SK-MEL-5 (cell line): ENCODE data around the gene TRA2B. TPM values are rescaled to one million over a fixed set of nuclear protein-coding genes. Genes with fewer than 3 reads are reported as not detected.
A peak's percentile ranks its signal among the peaks of the same experiment; 100 is the strongest.

Experiments used
- DNase-seq: peaks from one replicate; pipeline ENCODE4 v3.0.0-alpha.2; 2016; ENCODE audit warnings: low read depth, low spot score
- in situ Hi-C: cut with HindIII; loops from 2 replicates; pipeline ENCODE4 v1.10.0; 2016; ENCODE audit warnings: low sequenced_read_pairs, high pct_unique_total_duplicates, low pct_unique_long_range_greater_than_20kb
- total RNA-seq: library from RNA; depleted of rRNA; stranded (reverse); fragments of >200 nt; shearing (Covaris generic); gene quantifications from 2 replicates; pipeline ENCODE4 v1.2.3, GENCODE V29; 2014

Gene TRA2B
- total RNA-seq, 1 experiment from 2014 or later = 235 TPM

GRCh38 chr3:185933374-185934173 is 4.2 kb downstream of the TRA2B start:
- in situ Hi-C loops = no loop called here
- no peak for DNase-seq

DNA sequence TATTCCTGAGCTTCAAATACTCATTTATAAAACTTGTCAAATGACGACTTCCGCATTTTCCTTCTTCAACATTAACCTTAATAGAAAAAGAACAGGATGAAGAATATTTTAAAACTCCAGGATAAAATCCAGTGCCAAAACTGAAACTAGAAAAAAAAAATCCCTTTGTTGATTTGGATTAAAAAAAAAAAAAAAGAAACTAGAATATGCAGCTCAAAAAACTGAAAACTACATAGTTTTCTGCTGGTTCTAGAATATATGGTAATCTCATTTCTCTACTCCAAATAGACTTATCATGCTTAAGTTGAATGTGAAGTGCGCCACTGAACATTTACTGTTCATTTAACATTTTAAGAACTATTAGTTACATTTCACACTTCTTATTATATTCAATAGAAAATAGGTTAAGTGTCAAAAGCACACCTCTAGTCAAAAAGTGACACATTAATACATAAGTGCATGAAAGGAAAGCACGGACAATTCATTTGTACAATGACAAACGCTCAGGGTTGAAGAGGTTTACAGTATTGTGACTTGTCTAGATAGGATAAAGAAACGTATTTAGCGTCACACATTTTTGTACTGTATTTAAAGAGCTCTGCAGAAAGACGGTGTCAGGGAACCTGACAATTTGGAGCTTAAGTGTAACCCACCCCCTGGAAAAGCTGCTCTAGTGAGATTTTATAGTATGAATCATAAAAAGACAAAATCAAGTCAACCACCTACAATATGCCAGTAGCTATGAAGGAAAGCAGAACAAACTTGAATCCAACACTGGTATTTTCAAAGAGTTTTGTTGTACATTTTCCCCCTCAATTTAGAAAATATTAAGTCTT is 5.8 kb downstream of the TRA2B start:
- in situ Hi-C loops = no loop called here

GRCh38 chr3:185930393-185931107 is 7.3 kb downstream of the TRA2B start:
- DNase-seq = no peak
- in situ Hi-C loops = no loop called here

More for the DNA sequence above, 5.8 kb downstream of the TRA2B start:
- no peak for DNase-seq

GRCh38 chr3:185929192-185930151 is 8.3 kb downstream of the TRA2B start:
- in situ Hi-C loops = no loop called here
- DNase-seq = no peak

DNA sequence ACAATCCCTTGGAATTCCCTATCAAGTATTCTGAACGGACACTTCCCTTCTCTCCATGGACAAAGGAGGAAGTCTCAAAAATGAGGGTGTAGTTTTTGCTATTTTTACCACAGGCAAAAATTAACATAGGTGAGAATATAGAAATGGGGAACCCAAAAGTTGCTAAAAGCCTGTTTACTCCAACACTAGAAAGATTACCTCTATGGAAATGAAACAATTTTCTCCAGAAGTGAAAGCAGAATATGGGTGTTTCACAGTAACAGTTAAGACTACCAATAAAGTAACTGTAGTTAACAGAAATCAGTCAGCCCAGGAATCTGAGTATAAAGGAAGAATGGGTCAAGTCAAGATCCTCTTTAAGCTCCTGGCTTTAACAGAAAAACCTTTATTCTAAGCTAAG is 9.3 kb downstream of the TRA2B start:
- in situ Hi-C loops = no loop called here
- DNase-seq = peak; percentile 30

GRCh38 chr3:185927501-185928200 is 10.2 kb downstream of the TRA2B start:
- in situ Hi-C loops = no loop called here
- DNase-seq = peak; percentile 19

GRCh38 chr3:185926445-185926844 is 11.4 kb downstream of the TRA2B start:
- in situ Hi-C loops = no loop called here
- DNase-seq = no peak

DNA sequence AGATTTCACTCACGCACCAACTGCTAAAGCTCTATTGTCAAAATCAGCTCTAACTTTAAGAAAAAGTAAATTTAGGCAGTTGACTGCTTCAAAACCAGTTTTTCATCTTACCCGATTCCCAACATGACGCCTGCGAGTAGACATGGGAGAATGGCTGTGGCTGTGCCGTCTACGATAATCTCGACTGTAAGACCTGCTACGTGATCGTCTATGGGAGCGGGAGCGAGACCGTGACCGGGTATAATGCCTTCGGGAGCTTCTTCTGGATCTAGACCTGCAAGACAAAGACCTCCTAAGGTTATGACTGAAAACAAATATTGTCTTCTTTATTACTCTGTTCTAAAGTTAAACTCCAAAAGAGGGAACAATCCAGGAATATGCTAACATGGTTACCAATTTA is 12.5 kb downstream of the TRA2B start:
- DNase-seq = no peak
- in situ Hi-C loops = no loop called here

DNA sequence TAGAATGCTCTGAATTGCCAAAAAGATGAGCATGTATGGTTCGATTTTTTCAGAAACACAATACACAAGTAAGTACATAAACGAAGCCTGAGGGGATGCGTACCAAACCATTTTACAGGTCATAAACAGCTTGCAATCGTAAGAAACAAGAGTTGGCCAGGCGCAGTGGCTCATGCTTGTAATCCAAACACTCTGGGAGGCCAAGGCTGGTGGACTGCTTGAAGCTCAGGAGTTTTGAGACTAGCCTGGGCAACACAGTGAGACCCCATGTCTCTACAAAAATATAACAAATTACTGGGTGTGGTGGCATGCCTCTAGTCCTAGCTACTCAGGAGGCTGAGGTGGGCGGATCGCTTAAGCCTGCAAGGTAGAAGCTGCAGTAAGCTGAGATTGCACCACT is 13.4 kb downstream of the TRA2B start:
- in situ Hi-C loops = no loop called here
- DNase-seq = no peak

- DNase-seq = no peak
- in situ Hi-C loops = no loop called here
Observed at GRCh38 chr3:185920184-185920583, 17.6 kb downstream of the TRA2B start.

DNA sequence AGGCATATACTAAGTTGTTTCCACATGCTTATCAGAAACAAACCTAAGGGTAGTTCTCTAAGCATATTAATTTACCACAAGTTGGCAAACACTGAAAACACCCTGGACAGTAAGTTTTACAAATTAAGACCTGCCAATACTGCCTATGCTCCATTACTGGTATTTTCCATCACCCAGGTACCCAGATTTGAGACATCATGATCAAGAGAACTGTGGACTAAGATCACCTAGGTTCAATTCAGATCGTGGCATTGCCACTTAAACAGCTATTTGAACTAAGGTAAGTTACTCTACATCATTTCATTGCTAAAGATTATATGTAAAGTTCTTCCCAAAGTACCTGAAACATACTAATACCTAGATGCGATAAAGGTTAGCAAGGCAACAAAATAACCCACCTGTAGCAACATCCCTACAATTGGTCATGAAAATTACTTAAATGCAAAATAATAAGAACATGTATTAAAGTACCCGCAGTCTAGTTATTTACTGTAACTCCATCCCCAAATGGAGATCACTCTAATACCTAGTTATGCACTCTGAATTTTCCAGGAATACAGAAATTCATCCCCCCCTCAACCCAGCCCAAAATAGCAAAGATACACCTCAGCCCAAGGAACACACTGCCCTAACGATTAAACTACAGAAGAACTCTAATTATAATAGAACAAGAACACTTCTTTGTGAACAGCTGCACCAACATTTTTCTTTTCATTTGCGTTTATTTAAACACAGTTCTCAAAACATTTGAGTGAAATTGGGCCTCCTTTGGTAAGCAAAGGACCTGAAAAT is 21.6 kb downstream of the TRA2B start:
- no peak for DNase-seq
- in situ Hi-C loops = no loop called here

DNA sequence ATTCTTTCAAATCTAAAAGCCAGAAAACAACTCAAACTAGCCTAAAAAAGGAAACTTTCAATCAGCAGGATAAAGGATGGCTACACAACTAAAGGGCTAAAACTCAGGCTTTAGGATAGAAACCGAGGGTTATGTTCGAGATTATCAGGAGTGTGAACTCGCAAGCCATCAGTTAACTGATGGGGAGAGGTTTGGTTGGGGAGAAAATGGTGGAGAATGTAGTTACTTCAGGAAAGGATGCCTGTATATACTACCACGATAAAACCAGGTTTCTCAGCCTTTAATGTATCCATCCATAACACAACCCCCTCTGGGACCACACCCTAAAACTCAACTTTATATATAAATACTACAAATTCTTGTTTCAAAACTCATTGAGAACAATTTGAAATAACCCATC is 22.2 kb downstream of the TRA2B start:
- in situ Hi-C loops = no loop called here
- DNase-seq = no peak

DNA sequence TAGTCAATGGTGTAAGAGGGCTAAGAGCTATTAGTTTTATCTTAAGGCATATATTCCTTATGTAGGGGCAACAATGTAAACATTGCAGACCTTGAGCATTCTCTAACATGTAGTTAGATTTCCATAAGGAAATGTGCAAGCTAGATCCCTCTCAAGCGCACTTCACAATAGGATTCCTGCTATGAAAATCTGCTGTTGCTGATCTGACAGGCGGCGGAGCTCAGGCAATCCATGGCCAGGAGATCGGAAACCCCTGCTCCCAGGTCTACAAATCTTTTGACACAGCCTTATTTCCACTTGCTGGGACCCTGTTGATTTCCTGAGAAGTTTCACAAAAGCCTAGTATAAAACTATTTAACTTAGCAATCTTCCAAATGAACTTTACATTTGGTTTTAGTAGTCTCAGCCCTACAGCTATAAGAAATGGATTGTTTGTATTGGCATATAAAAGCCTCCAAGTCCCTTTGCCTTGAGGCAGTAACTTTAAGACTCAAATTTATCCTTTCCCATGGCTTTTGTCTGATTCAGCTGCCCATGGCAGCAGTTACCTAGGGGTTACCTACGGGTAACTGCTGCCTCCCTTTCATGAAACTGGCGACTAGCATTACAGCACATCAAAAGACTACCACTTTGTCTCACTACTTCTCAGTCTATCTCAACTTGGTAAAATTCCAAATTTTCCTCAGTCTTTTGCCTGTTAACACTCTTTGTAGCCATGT is 22.7 kb downstream of the TRA2B start:
- in situ Hi-C loops = no loop called here
- DNase-seq = no peak

DNA sequence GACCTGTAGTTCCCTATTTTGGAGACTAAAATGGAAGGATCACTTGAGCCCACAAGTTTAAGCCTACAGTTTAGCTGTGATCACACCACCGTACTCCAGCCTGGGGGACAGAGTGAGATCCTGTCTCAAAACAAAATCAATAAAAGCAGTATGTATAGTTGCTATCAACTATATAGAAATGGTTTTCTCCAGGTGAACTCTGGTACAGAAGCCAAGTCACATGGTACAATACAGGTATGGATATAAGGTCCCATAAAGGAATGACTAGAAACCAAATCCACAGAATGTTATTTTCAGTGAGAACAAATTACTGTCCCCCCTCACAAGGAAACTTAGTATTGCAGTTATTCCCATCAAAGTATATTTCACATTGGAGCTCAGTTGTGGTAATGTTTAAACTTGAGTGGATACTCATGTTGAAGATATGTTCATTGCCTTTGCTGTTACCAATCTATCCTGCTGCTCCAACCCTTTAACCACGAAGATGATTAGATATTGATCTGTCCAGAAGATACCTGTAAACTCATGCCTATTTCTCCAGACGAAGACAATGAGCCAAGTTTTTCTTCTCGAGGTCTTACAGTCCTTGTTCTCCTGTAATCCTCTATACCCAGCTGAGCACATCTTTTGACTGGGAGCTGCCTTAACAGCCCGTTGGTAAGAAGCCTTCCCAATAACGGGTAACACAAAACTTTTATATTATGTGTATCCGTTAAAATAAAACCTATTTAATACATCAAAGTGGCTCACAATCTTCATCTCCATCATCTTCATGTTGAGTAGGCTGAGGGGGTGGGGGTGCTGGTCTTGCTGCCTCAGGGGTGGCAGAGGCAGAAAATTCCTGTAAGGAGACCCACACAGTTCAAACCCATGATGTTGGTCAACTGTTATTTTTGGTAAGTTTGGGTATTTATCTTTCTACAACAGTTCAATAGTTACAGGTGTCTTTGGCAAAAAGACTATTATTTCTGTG is 24.6 kb downstream of the TRA2B start:
- no peak for DNase-seq
- in situ Hi-C loops = no loop called here
